Measurements from ENCODE around the gene TDRD7. TPM values are rescaled to one million over a fixed set of nuclear protein-coding genes. Genes with fewer than 3 reads are reported as not detected.
A peak's percentile ranks its signal among the peaks of the same experiment; 100 is the strongest.

The TDRD7 gene, protein sequence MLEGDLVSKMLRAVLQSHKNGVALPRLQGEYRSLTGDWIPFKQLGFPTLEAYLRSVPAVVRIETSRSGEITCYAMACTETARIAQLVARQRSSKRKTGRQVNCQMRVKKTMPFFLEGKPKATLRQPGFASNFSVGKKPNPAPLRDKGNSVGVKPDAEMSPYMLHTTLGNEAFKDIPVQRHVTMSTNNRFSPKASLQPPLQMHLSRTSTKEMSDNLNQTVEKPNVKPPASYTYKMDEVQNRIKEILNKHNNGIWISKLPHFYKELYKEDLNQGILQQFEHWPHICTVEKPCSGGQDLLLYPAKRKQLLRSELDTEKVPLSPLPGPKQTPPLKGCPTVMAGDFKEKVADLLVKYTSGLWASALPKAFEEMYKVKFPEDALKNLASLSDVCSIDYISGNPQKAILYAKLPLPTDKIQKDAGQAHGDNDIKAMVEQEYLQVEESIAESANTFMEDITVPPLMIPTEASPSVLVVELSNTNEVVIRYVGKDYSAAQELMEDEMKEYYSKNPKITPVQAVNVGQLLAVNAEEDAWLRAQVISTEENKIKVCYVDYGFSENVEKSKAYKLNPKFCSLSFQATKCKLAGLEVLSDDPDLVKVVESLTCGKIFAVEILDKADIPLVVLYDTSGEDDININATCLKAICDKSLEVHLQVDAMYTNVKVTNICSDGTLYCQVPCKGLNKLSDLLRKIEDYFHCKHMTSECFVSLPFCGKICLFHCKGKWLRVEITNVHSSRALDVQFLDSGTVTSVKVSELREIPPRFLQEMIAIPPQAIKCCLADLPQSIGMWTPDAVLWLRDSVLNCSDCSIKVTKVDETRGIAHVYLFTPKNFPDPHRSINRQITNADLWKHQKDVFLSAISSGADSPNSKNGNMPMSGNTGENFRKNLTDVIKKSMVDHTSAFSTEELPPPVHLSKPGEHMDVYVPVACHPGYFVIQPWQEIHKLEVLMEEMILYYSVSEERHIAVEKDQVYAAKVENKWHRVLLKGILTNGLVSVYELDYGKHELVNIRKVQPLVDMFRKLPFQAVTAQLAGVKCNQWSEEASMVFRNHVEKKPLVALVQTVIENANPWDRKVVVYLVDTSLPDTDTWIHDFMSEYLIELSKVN
- 12.6 and 15.5 TPM in 2 replicates for total RNA-seq (2014; rRNA removed; shearing (Covaris generic); ENCODE audit: low replicate concordance)

DNA sequence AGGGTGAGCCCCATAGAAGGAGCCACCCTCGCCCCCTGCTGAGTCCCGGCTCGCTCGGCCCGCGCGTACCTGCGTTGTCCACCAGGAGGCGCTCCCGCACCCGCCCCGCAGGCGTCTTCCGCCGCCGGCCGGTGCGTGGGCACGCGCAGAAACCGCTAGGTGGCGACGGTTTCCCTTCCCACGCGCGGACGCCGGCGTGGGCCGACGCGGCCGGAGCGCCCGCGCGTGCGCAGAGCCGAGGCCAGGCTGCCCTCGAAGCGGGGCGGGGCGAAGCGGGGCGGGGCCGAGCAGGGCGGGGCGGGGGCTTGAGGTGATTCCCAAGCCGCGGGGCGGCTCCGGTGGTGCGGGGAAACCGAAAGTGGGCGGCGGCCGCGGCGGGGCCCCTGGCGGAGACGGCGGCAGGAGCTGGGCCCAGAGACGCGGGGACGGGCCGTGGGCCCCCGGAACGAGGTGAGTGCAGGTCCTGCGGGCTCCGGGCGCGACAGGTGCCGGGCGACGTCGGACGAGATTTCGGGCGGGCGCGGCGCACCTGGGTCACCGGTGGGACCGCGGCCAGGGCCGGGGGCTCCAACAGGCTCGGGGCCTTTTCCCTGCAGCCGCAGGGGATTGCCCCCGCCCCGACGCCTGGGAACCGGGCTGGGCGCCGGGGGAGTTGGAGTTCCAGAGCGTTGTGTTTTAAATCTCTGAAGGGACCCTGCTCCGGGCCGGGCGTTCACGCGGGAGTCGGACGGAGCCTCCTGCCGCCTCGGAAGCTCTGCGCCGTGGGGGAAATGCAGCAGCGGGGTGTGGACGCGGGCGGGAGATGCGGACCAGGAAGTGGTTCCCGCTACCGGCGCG lies at the start of gene TDRD7:
Gene TDRD7, plus strand, starts transcription at position 308 of the 837 bp plus-strand sequence. CDS start 16,370 bp downstream, outside the sequence.
- no peaks in the 10 kb centered on the region for H3K36me3 ChIP-seq
- DNase-seq = peak; percentile 71
- peaks cover 2% of the 10 kb centered on the region; the same call in 1 of the 2 replicates for H3K9me3 ChIP-seq
- peak within 1 kb of the TSS; percentile 83 for H3K4me3 ChIP-seq
- H3K27me3 ChIP-seq = peaks cover 5% of the 10 kb centered on the region; the same call in 1 of the 2 replicates

DNA sequence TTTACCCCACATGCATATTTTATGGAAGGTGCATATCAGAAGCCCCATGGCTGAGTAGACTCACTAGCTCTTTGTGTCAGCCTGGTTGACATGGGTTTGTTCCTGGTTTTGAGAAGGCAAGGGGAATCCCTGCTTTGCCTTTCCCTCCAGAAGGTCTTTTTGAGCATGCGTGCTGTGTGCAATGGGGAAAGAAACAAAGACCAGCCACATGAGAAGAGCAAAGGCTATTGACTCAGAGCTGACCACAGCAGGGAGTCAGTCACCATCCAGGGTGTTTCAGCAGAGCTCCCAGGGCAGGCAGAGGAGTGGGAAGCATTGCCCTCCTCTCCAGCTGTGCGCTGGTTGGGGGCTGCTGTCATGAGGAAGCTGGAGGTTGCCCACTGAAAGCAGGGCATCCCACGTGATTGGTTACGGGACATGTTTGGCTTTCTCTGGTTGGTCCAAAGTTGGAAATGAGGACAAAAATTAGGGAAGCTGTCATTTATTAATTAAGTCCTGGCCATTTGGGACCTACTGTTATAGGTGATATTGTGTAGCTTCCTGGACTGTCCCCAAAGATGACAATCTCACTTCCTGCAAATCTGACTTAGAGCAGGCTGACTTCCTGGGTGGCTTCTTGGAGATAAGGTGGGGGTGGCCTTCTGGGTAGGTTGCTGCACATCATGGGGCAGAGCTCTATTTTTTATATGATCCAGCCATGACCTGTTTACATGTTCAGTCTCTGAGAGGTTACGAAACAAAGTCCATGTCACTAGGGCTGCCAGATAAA lies 48.9 kb upstream of the TDRD7 start:
- DNase-seq = no peak
- H3K27me3 ChIP-seq = no peaks in the 10 kb centered on the region
- H3K4me3 ChIP-seq = no peak overlapping the region
- no peaks in the 10 kb centered on the region for H3K9me3 ChIP-seq
- H3K36me3 ChIP-seq = no peaks in the 10 kb centered on the region

DNA sequence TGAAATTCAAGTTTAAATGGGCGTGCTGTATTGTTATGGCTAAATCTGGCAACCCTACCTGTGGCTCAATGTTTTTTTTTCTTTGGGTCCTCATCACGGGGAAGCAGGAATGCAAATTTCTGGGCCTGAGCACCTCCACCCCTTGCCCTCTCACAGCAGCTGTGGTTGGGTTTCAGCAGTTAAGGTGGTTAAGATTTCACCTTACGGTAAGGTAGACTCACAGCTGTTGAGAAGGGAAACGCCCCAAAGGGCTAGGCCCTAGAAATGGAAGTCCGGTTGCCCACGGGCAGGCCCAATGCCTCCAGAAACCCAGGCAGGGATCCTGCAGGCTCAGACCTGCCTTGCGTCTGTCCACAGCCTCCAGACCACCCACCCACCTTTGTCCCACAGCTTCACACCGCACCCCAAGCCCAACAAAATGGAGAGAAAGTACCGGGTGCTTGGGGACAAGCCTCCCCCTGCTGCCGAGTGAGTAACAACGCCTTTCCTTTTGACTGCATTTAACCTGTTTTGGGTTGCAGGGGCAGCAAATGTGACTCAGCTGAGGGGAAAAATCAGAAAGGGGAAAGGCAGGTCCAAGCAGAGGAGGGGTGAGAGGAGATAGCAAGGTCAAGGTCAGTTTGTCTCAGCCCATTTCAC lies 48.1 kb upstream of the TDRD7 start:
- Histone ChIP-seq H3K9me3 (no peaks in the 10 kb centered on the region), H3K27me3 (no peaks in the 10 kb centered on the region), H3K4me3 (no peak overlapping the region), H3K36me3 (no peaks in the 10 kb centered on the region)
- no peak for DNase-seq

DNA sequence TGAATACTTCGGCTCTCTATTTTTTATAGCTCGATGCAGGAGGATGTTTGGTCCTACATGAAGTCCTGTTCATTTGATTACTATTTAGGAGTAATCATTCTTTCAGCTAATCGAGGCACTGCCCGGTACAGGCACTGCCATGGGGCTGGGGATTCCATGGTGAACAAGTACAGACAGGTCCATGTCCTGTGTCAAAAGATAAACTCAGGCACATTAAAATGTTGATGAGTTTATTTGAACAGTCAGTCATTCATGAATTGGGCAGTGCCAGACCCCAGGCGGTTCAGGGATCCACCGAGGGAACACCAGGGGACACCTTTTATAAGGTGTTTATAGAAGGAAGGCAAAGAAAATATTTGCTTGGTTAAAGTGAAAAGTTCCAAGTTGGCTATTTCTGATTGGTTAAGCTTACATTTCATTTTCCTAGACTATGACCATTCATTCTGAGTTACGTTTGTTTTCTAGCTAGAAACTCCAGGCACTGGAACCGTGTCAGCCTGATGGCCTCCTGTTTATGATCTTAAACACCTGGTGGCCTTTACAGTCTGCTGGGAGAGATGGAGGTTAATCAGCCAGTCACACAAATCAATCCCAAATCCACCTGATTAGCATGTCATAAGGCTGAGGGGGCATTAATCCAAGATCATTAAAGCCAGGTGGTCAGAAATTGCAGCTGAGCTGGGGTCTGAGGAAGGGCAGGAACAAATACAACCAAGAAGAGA lies 47.0 kb upstream of the TDRD7 start:
- Histone ChIP-seq H3K36me3 (no peaks in the 10 kb centered on the region), H3K4me3 (no peak overlapping the region)
- DNase-seq = no peak

DNA sequence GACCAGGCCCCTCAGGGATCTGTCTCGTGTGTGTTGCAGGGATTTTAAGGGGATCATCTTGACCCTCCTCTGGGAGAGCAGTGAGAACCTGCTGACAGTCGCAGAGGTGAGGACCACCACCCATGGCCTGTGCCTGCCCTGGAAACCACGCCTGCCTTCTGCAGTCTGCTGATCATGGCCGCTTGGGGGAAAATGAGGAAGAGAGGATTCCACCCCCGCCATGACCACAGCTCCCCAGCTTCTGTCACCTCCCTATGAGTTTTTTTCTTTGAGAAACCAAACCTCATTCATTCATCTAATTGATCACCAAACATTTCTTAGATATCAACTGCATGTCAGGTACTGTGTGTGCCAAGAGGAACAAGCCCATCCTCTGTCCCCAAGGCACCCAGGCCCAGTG lies 46.3 kb upstream of the TDRD7 start:
- no peak for DNase-seq
- no peak overlapping the region for H3K4me3 ChIP-seq
- H3K9me3 ChIP-seq = no peaks in the 10 kb centered on the region
- no peaks in the 10 kb centered on the region for H3K36me3 ChIP-seq
- H3K27me3 ChIP-seq = no peaks in the 10 kb centered on the region

More for the DNA sequence above, 47.0 kb upstream of the TDRD7 start:
- no peaks in the 10 kb centered on the region for H3K27me3 ChIP-seq
- no peaks in the 10 kb centered on the region for H3K9me3 ChIP-seq

DNA sequence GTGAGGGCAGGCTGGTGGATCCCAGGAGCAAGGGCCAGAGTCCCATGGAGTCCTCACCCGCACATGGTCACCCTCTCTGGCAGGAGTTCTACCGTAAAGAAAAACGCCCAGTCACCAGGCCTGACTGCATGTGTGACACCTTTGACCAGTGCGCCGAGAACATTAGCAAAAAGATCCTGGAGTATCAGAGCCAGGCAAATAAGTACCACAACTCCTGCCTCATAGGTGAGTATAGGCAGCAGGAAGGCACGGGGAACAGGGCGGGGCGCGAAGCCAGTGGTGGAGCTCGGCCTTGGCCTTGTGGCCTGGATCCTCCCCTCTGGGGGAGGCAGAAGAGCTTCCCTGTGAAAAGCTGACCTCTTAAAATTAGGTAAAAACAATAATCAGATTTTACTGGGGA lies 45.4 kb upstream of the TDRD7 start:
- H3K9me3 ChIP-seq = no peaks in the 10 kb centered on the region
- no peak for DNase-seq
- H3K4me3 ChIP-seq = no peak overlapping the region
- H3K36me3 ChIP-seq = no peaks in the 10 kb centered on the region
- no peaks in the 10 kb centered on the region for H3K27me3 ChIP-seq

DNA sequence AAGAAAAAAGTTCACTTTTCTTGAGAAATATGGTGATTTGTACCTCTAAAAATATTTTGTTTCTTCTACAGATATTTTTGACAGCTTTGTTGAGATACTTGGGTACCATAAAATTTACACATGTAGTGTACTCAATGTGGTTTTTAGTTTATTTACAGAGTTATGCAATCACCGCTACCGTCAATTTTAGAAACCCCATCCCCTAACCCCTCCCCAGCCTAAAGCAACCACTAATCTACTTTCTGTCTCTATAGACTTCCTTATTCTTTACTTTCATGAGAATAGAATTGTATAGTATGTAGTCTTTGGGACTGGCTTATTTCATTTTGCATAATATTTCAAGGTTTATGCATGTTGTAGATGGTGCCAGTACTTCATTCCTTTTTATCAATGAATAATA lies 45.0 kb upstream of the TDRD7 start:
- DNase-seq = no peak
- Histone ChIP-seq H3K4me3 (no peak overlapping the region), H3K27me3 (no peaks in the 10 kb centered on the region), H3K9me3 (no peaks in the 10 kb centered on the region), H3K36me3 (no peaks in the 10 kb centered on the region)

DNA sequence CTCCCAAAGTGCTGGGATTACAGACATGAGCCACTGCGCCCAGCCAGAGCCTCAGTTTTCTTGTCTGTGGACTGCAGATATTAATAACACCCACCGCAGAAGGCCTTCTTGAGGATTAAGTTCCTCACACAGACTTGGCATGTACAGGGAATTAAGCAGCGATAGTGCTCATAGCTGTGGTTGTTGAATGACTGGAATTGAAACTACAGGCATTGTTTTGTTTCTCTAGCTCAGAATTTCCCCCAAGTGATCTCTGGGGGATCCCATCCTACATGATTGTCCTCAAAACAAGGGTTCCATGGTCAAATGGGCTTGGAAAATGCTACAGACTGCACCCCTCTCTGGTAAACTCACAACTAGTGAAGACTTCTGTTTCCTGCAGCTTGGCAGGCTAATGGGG lies 44.2 kb upstream of the TDRD7 start:
- Histone ChIP-seq H3K4me3 (no peak overlapping the region), H3K9me3 (no peaks in the 10 kb centered on the region), H3K36me3 (no peaks in the 10 kb centered on the region), H3K27me3 (no peaks in the 10 kb centered on the region)
- DNase-seq = no peak

DNA sequence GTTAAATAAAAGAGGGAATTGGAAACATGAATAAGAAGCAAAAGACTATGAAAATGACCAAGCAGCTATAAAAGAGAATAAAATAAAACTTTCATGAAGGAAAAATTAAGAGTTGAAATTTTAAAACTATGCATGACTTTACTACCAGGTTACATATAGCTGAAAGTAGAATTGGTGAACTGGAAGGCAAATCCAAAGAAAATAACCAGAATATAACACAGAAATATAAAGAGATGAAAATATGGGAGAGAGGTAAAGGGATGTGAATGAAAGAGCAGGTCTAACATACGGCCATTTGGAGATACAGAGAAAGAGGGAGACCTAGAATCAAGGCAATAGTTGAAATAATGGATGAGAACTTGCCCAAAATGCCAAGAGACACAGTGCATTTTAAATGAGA lies 42.9 kb upstream of the TDRD7 start:
- Histone ChIP-seq H3K4me3 (no peak overlapping the region), H3K27me3 (no peaks in the 10 kb centered on the region), H3K9me3 (no peaks in the 10 kb centered on the region), H3K36me3 (no peaks in the 10 kb centered on the region)
- no peak for DNase-seq

DNA sequence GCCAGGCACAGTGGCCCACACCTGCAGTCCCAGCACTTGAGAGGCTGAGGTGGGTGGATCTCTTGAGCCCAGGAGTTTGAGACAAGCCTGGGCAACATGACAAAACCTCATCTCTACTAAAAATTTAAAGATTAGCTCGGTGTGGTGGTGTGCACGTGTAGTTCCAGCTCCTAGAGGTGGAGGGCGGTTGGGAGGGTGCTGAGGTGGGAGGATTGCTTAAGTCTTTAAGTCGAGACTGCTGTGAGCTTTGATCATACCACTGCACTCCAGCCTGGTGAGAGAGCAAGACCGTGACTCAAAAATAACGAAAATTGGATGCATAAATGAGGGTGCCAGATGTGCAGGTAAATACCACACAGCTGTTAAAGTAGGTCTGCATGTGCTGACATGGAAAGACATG lies 39.3 kb upstream of the TDRD7 start:
- Histone ChIP-seq H3K4me3 (no peak overlapping the region), H3K27me3 (no peaks in the 10 kb centered on the region), H3K9me3 (no peaks in the 10 kb centered on the region), H3K36me3 (no peaks in the 10 kb centered on the region)
- DNase-seq = no peak

DNA sequence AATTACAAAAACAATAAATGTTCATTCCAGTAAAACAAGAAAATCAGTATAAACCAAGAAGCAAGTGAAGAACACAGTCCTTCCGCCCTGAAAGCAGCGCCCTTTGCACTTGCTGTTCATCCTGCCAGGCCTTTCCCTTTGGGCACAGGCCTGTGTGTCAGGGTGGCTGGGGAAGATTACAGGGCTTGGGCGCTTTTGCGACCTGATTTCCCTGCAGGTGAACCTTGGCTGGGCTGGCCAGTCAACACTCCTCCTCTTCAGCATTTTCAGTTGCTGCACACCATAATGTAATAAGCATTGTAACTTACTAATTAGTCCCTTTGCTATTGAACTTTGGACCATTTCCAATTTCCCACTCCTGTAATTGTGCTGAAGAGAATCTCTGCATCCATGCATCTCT lies 38.6 kb upstream of the TDRD7 start:
- H3K27me3 ChIP-seq = no peaks in the 10 kb centered on the region
- no peaks in the 10 kb centered on the region for H3K9me3 ChIP-seq
- no peak for DNase-seq

DNA sequence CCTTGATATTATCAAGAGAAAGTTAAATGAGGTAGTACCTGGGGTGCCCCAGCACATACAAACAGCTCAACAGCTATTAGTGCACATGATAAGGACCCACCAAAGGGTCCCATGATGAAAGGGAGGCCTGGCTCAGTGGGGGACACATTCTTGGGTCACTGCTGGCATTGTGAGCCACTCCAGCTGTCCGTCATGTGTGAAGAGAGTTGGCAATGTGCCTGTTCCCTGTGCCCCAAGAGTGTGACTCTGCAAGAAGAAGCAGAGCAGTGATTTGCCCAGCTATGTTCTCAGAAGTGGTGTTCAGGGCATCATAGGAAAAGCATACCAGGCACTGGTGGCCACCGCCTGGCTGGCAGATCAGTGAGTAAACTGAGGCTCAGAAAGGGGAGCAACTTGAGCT lies 37.1 kb upstream of the TDRD7 start:
- no peaks in the 10 kb centered on the region for H3K9me3 ChIP-seq
- no peak overlapping the region for H3K4me3 ChIP-seq
- DNase-seq = no peak
- H3K27me3 ChIP-seq = no peaks in the 10 kb centered on the region
- no peaks in the 10 kb centered on the region for H3K36me3 ChIP-seq

More for the DNA sequence above, 38.6 kb upstream of the TDRD7 start:
- no peak overlapping the region for H3K4me3 ChIP-seq
- no peaks in the 10 kb centered on the region for H3K36me3 ChIP-seq

DNA sequence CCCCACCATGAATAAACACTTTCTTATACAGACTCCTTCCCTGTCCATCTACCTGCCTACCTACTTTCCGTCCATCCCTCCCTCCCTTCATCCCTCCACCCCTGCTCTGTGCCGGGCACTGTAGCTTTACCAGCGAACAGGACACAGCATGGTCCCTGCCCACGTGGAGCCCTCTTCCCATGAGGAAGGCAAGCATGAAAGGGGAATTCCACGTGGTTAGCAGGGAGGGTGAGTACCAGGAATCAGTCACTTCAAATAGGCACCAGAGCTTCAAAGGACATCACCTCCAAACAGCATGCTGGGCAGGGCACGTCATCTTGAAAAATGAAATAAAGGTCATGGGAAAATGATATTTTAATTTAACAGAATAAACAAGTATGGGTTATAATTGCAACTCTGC lies 35.0 kb upstream of the TDRD7 start:
- no peaks in the 10 kb centered on the region for H3K9me3 ChIP-seq
- no peaks in the 10 kb centered on the region for H3K27me3 ChIP-seq
- no peak for DNase-seq
- H3K4me3 ChIP-seq = no peak overlapping the region
- H3K36me3 ChIP-seq = no peaks in the 10 kb centered on the region

DNA sequence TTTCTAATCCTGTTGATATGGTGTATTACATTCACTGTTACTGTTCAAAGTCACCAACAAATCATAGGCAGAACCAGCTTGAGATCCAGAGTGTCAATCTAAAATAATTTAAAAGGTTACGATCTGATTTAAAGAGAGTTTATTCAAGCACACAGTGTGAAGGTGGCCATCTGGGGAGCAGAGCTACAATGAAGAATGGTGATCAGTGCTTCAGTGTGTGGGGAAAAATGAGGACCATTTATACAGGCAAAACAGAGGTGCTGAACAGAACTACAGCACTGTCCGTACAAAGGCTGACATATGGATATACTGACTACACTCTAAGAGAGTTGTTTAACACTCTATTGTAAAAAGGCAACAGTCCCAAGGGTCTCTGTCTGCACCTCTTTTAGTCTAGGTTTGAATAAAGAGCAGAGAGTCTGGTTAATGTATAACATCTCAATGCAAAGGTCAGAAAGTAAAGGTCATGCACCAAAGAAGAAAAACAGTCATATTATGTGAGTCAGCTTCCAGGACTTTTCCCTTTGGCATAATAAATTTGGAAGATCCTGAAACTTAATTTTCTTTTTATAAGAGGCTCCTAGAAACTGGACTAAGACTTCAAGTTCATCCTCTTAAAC lies 29.7 kb upstream of the TDRD7 start:
- Histone ChIP-seq H3K4me3 (no peak overlapping the region), H3K27me3 (no peaks in the 10 kb centered on the region), H3K9me3 (no peaks in the 10 kb centered on the region), H3K36me3 (no peaks in the 10 kb centered on the region)
- DNase-seq = no peak
